ENCODE measurements around the gene ZDHHC6.

The ZDHHC6 gene

DNA sequence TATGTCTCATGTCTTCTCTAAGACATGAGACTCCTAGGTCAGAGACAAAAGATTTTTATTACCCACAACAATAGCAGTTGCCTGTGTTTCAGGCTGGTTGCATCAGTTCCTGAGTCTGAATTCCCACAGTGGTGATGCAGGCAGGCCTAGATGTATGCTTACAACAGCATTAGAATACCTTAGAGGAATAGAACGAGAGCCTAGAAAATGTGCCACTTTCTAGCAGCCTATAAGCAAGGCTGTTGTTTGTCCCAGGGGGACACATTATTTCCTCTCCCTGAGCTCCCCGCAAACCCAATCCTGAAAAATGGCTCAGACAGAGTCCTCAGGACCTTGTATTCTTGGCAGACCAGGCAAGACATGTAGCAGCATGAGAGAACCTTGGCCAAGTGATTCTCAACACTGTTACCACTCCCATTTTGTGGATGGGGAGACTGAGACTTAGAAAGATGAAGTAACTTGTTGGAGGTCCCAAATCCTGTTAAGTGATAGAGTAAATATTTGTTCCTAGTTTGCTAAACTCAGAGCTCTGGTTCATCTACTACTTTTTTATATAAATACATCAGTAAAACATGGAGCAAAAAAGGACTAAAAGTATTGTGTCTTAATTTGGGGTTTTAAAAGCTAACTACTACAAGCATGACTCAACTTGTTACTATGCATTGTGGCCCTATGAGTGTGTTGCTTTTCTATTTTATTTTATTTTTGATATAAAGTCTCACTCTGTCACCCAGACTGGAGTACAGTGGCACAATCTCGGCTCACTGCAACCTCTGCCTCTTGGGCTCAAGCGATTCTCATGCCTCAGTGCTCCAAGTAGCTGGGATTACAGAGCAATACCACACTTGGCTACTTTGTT, 14.5 kb upstream of the ZDHHC6 start:
- no peak for TF ChIP-seq ZNF274 (IDR thresholded peaks at IDR 0.05; ENCODE audit: low read depth, low read length)

DNA sequence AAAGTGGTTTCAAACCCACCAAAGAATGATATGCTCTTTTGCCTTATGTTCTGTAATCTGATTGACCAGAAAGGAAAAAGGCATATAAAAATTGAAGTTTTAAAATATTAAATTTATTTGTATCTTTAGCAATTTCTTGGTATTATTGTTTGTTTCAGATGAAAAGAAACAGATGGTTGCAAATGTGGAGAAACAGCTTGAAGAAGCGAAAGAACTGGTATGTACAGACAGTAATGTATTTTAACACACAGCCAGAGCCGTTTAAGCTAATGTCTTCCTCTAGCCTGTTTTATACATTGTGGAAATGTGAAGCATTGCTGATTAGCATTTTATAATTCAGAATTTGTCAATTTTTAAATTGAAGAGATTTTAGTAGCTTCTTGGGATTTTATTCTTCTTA, 13.7 kb upstream of the ZDHHC6 start:
- no peak overlapping the region for H3K4me3 ChIP-seq (ENCODE audit: low read length)
- TF ChIP-seq ZNF274 (IDR thresholded peaks at IDR 0.05; ENCODE audit: low read depth, low read length): no peak

More for the DNA sequence above, 14.5 kb upstream of the ZDHHC6 start:
- no peak overlapping the region for H3K4me3 ChIP-seq (ENCODE audit: low read length)

GRCh38 chr10:112456533-112456932, 9.8 kb upstream of the ZDHHC6 start:
- TF ChIP-seq ZNF274 (IDR thresholded peaks at IDR 0.05; ENCODE audit: low read depth, low read length): no peak
- H3K4me3 ChIP-seq (ENCODE audit: low read length): no peak overlapping the region

DNA sequence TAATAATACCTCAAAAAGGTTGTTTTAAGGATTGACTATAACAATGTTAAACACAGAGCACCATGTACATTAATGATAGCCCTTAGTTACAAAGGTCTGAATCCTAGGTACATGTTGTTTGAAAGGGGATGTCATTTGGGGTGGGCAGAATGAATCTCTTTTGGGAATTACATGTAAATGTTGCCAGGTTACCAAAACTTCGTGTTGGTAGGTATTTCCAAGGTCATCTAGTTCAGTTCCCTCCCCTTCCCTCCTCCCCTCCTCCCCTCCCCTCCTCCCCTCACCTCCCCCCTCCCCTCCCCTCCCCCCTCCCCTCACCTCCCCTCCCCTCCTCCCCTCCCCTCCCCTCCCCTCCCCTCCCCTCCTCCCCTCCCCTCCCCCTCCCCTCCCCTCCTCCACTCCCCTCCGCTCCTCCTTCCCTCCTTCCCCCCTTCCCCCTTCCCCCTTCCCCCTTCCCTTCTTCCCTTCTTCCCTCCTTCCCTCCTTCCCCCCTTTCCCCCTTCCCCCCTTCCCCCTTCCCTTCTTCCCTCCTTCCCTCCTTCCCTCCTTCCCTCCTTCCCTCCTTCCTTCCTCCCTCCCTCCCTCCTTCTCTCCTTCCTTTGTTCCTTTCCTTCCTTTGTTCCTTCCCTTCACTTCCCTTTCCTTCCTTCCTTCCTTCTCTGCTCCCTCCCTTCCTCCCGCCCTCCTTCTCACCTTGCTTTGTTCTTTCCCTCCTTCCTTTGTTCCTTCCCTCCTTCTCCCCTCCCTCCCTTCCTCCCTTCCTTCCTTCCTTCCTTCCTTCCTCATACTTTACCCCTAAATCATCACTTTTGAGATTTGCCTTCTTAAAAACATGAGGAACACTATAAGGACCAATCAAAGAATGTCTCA, 8.4 kb upstream of the ZDHHC6 start:
- H3K4me3 ChIP-seq (ENCODE audit: low read length): no peak overlapping the region
- TF ChIP-seq ZNF274 (IDR thresholded peaks at IDR 0.05; ENCODE audit: low read depth, low read length): no peak

GRCh38 chr10:112448888-112449287, 2.2 kb upstream of the ZDHHC6 start:
- peak overlapping the region; percentile 9; the same call in 1 of the 2 replicates for H3K4me3 ChIP-seq (ENCODE audit: low read length)
- no peak for TF ChIP-seq ZNF274 (IDR thresholded peaks at IDR 0.05; ENCODE audit: low read depth, low read length)

DNA sequence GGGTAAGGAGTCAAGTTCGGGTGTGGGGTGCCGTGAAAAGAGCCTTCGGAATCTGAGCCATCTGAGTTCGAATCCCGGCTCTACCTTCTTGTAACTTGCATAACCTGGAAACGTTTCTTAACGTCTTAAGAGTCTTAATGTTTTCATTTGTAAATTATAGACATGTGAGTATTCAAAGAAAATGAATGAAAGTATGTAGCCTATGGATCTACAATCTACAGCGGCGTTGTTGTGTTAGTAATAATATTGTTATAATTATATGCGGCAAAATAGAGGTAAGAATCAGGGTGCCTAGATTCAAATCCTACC, 860 bp upstream of the ZDHHC6 start:
- H3K4me3 ChIP-seq (ENCODE audit: low read length): peak overlapping the region; percentile 83
- no peak for TF ChIP-seq ZNF274 (IDR thresholded peaks at IDR 0.05; ENCODE audit: low read depth, low read length)

DNA sequence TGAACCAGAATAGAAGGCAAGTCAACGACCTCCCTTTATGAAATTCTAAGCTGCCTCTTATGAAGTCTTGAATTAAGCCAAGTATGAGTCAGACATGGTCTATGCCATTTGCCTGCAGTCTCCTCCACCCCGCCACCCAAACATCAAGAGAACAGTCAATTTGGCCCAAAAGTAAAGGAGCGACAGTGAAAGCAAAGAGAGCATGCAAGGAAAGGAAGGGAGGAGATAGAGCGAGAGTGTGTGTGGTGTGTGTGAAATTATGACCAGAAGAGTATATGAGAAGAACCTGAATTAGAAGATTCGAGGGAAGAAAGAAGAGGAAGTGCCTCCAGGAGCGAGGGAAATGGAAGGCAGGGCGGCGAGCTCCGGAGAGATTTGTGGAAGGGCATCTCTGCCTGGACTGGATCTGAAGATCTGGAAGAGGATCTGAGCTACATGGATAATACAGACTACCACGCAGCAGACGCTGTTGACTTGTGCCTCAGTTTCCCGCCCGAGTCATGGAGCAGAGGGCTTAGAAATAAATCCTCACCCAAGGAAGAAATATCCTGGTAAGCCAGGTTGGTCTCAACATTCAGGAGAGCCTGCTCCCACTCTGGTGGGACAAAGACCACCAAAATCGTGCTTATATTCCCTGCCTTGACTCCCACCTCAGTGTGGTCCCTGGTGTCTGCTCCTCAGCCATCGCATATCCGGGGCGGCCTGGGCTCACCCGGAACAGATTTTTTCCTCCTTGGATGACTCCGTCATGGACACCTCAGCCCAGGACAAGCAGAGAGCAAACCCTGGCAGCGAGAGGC, 459 bp downstream of the ZDHHC6 start:
- H3K4me3 ChIP-seq (ENCODE audit: low read length): peak overlapping the region; percentile 83
- no peak for TF ChIP-seq ZNF274 (IDR thresholded peaks at IDR 0.05; ENCODE audit: low read depth, low read length)

DNA sequence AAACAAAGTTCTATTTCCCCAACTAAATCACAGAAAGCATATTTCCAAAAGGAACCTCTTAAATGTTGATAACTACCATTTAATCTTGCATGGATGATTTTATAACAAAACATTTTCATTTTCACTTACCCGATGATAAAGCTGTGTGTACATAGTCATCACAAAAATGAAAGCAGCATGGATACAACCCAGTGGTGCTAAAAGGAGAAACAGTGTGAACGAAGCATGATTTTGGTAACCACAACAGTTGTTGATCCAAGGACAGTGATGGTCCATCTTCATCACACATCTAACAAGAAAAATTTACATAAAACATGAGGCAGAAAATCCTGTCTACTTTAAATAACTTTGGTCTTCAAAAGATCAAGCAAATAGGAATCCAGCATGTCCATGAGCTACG, 4.7 kb downstream of the ZDHHC6 start:
- no peak overlapping the region for H3K4me3 ChIP-seq (ENCODE audit: low read length)
- no peak for TF ChIP-seq ZNF274 (IDR thresholded peaks at IDR 0.05; ENCODE audit: low read depth, low read length)

GRCh38 chr10:112441520-112441919, 5.2 kb downstream of the ZDHHC6 start:
- no peak for TF ChIP-seq ZNF274 (IDR thresholded peaks at IDR 0.05; ENCODE audit: low read depth, low read length)
- no peak overlapping the region for H3K4me3 ChIP-seq (ENCODE audit: low read length)

DNA sequence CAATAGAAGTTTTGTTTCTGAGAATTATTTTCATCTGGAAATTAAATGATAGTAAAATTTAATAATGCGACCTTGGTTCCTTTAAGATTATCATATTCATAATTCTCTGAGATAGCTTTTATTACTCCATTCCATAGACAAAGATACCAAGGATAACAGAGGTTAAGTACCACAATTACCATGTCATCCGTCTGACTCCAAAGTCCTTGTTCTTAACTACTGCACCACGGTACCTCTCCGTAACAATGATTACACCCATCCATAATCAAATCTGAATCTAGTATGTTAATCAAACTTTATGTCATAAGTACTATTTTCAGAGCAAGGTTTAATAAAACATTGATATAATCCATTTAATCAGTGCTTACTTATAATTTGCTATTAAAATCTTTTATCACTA, 8.4 kb downstream of the ZDHHC6 start:
- H3K4me3 ChIP-seq (ENCODE audit: low read length): no peak overlapping the region
- TF ChIP-seq ZNF274 (IDR thresholded peaks at IDR 0.05; ENCODE audit: low read depth, low read length): no peak

- no peak for TF ChIP-seq ZNF274 (IDR thresholded peaks at IDR 0.05; ENCODE audit: low read depth, low read length)
- no peak overlapping the region for H3K4me3 ChIP-seq (ENCODE audit: low read length)
These were observed 11.6 kb downstream of the ZDHHC6 start for GRCh38 chr10:112434988-112435619.

DNA sequence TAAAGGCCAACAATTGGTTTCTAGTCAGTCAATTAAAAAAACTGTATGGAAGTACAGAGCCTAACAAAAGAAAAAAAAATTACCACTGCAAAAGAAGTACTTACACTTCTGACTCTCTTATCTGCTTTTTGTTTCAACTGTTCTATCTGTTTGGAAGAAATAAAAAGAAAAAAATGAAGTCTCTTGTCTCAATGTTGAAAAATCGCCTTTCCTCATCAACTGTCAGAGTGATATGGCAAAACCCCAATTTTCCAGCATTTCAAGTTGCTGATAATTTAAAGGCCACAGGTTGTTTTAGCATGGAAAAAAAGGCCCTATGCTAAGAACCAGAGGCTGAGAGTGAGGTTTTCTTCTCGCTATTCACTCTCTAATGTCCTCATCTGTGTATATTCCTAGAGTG, 13.6 kb downstream of the ZDHHC6 start:
- no peak overlapping the region for H3K4me3 ChIP-seq (ENCODE audit: low read length)
- TF ChIP-seq ZNF274 (IDR thresholded peaks at IDR 0.05; ENCODE audit: low read depth, low read length): no peak

- H3K4me3 ChIP-seq (ENCODE audit: low read length): no peak overlapping the region
- no peak for TF ChIP-seq ZNF274 (IDR thresholded peaks at IDR 0.05; ENCODE audit: low read depth, low read length)
These were observed 17.0 kb downstream of the ZDHHC6 start for GRCh38 chr10:112429654-112430230.
